ENCODE data around the gene LEUTX.

Gene LEUTX

DNA sequence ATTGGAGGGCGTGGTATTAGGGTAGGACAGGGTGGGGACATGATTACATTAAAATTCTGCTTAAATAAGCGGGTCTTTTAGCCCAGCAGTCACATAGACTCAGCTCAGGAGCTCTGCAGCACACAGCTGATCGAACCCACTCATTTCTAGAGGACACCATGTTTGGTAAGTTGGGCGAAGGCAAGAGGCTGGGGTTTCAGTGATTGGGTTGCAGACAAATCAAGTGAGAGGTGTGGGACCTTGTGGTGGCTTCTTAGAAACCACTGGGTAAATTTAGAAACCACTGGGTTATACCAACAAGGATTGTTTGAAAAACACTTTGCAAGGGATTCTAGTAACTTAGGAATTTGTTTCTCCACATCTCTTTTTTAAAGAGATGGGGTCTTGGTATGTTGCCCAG lies at the start of gene LEUTX:
LEUTX (plus strand) TSS at position 92 of the 400 bp plus-strand sequence; CDS start at position 159, 67 bp downstream.
- no peak for DNase-seq (ENCODE audit: extremely low read depth, low read depth)
- TF ChIP-seq, protein P1, sequence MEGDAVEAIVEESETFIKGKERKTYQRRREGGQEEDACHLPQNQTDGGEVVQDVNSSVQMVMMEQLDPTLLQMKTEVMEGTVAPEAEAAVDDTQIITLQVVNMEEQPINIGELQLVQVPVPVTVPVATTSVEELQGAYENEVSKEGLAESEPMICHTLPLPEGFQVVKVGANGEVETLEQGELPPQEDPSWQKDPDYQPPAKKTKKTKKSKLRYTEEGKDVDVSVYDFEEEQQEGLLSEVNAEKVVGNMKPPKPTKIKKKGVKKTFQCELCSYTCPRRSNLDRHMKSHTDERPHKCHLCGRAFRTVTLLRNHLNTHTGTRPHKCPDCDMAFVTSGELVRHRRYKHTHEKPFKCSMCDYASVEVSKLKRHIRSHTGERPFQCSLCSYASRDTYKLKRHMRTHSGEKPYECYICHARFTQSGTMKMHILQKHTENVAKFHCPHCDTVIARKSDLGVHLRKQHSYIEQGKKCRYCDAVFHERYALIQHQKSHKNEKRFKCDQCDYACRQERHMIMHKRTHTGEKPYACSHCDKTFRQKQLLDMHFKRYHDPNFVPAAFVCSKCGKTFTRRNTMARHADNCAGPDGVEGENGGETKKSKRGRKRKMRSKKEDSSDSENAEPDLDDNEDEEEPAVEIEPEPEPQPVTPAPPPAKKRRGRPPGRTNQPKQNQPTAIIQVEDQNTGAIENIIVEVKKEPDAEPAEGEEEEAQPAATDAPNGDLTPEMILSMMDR (IDR thresholded peaks at IDR 0.05; ENCODE audit: low read depth, low read length): no peak

- no peak for DNase-seq (ENCODE audit: extremely low read depth, low read depth)
- TF ChIP-seq, protein P1 (IDR thresholded peaks at IDR 0.05; ENCODE audit: low read depth, low read length): no peak
Observed at GRCh38 chr19:39729594-39729993, 49.1 kb upstream of the LEUTX start.

- TF ChIP-seq, protein P1 (IDR thresholded peaks at IDR 0.05; ENCODE audit: low read depth, low read length): no peak
- DNase-seq (ENCODE audit: extremely low read depth, low read depth): no peak
Observed at GRCh38 chr19:39731685-39732084, 47.0 kb upstream of the LEUTX start.

- DNase-seq (ENCODE audit: extremely low read depth, low read depth): no peak
- TF ChIP-seq, protein P1 (IDR thresholded peaks at IDR 0.05; ENCODE audit: low read depth, low read length): no peak
Observed at GRCh38 chr19:39733841-39734240, 44.8 kb upstream of the LEUTX start.

GRCh38 chr19:39735688-39736087 lies 43.0 kb upstream of the LEUTX start:
- no peak for DNase-seq (ENCODE audit: extremely low read depth, low read depth)
- TF ChIP-seq, protein P1 (IDR thresholded peaks at IDR 0.05; ENCODE audit: low read depth, low read length): no peak

DNA sequence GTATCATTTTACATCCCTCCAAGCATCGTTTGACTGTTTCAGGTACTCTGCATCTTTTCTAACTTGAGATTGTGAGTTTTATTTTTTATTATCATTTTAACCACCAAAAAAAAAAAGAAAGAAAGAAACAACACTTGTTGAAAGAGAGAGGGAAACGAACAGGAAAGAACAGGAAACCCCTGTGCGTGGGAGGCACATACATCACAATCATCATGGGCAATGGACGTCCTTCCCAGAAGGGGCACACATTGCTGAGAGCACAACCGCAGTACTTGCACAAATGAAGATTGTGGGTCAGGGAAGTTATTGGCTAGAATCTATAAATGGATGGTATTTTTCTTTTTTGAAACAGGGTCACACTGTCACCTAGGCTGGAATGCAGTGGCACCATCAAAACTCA lies 42.6 kb upstream of the LEUTX start:
- TF ChIP-seq, protein P1 (IDR thresholded peaks at IDR 0.05; ENCODE audit: low read depth, low read length): no peak
- no peak for DNase-seq (ENCODE audit: extremely low read depth, low read depth)

GRCh38 chr19:39737351-39737750 lies 41.3 kb upstream of the LEUTX start:
- TF ChIP-seq, protein P1 (IDR thresholded peaks at IDR 0.05; ENCODE audit: low read depth, low read length): no peak
- no peak for DNase-seq (ENCODE audit: extremely low read depth, low read depth)

Measured in AG09319 (cell line).